ENCODE data around the gene RSAD1. TPM values are rescaled to one million over a fixed set of nuclear protein-coding genes. Genes with fewer than 3 reads are reported as not detected.
"Not testable (repeated sequence)": the region's sequence is repeated elsewhere in the genome, so short reads cannot be mapped to it uniquely, and the experiment has no call there.

RSAD1 gene
- total RNA-seq, 1 donor from 2014 or later, result 37.5 TPM

- no peaks in the 10 kb centered on the region for H3K27me3 Mint-ChIP-seq (ENCODE audit: unreplicated experiment)
- no peak overlapping the region for H3K27ac Mint-ChIP-seq (ENCODE audit: unreplicated experiment)
- TF ChIP-seq, protein P1, sequence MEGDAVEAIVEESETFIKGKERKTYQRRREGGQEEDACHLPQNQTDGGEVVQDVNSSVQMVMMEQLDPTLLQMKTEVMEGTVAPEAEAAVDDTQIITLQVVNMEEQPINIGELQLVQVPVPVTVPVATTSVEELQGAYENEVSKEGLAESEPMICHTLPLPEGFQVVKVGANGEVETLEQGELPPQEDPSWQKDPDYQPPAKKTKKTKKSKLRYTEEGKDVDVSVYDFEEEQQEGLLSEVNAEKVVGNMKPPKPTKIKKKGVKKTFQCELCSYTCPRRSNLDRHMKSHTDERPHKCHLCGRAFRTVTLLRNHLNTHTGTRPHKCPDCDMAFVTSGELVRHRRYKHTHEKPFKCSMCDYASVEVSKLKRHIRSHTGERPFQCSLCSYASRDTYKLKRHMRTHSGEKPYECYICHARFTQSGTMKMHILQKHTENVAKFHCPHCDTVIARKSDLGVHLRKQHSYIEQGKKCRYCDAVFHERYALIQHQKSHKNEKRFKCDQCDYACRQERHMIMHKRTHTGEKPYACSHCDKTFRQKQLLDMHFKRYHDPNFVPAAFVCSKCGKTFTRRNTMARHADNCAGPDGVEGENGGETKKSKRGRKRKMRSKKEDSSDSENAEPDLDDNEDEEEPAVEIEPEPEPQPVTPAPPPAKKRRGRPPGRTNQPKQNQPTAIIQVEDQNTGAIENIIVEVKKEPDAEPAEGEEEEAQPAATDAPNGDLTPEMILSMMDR (IDR thresholded peaks at IDR 0.05), result no peak
- no peaks in the 10 kb centered on the region for H3K4me1 Mint-ChIP-seq (ENCODE audit: unreplicated experiment)
- no peak for DNase-seq (ENCODE audit: extremely low spot score, unreplicated experiment)
- no peak overlapping the region for H3K4me3 Mint-ChIP-seq (ENCODE audit: unreplicated experiment)
- no peaks in the 10 kb centered on the region for H3K9me3 Mint-ChIP-seq (ENCODE audit: unreplicated experiment)
- H3K36me3 Mint-ChIP-seq (ENCODE audit: unreplicated experiment), result no peaks in the 10 kb centered on the region
These were observed 8.9 kb upstream of the RSAD1 start for GRCh38 chr17:50469671-50470305.

- Mint-ChIP-seq H3K4me3 (ENCODE audit: unreplicated experiment) (no peak overlapping the region), H3K27me3 (ENCODE audit: unreplicated experiment) (no peaks in the 10 kb centered on the region), H3K9me3 (ENCODE audit: unreplicated experiment) (no peaks in the 10 kb centered on the region), H3K36me3 (ENCODE audit: unreplicated experiment) (no peaks in the 10 kb centered on the region), H3K27ac (ENCODE audit: unreplicated experiment) (no peak overlapping the region), H3K4me1 (ENCODE audit: unreplicated experiment) (no peaks in the 10 kb centered on the region)
- TF ChIP-seq, protein P1 (IDR thresholded peaks at IDR 0.05), result no peak
- no peak for DNase-seq (ENCODE audit: extremely low spot score, unreplicated experiment)
These were observed 8.2 kb upstream of the RSAD1 start for GRCh38 chr17:50470426-50470825.

DNA sequence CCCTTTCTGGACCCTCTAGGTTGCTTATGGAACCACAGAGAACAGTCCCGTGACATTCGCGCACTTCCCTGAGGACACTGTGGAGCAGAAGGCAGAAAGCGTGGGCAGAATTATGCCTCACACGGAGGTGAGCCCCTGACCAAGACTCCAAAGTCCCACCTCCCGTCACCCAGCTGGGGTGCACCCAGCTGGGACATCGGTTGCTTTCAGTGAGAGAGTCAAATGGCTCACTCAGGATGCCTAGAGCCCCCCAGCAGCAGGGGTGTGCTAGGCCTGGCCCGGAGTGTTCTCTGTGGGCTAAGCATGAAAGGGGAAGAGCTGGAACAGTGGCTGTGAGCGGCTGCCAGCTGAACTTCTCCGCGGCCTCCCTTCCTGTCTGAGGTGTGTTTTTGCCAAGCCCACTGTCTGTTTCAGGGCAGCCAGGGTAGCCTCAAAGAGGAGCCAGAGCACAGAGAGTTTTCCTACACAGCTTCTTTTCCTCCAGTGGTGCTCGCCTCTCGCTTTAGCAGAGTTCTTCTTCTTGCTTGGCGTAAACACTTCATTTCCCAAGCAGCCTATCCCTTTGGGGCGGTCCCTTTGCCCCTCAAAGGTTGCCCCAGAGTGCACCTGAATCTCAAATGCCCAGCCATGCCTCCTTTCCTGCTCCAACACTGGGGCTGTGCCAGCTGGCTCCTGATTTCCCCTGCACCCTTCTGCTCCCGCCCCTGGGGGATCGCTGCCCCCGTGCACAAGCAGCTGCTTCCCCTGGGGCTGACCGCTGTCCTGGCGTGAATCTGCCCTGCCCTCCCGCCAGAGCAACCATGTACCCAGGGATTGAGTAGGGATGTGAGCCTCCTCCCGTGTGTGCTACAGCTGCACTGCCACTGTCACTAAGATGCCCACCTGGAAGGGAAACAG, 7.4 kb upstream of the RSAD1 start:
- Mint-ChIP-seq H3K36me3 (ENCODE audit: unreplicated experiment) (no peaks in the 10 kb centered on the region), H3K27ac (ENCODE audit: unreplicated experiment) (no peak overlapping the region), H3K4me3 (ENCODE audit: unreplicated experiment) (no peak overlapping the region), H3K9me3 (ENCODE audit: unreplicated experiment) (no peaks in the 10 kb centered on the region), H3K27me3 (ENCODE audit: unreplicated experiment) (no peaks in the 10 kb centered on the region), H3K4me1 (ENCODE audit: unreplicated experiment) (no peaks in the 10 kb centered on the region)
- TF ChIP-seq, protein P1 (IDR thresholded peaks at IDR 0.05), result no peak
- no peak for DNase-seq (ENCODE audit: extremely low spot score, unreplicated experiment)

DNA sequence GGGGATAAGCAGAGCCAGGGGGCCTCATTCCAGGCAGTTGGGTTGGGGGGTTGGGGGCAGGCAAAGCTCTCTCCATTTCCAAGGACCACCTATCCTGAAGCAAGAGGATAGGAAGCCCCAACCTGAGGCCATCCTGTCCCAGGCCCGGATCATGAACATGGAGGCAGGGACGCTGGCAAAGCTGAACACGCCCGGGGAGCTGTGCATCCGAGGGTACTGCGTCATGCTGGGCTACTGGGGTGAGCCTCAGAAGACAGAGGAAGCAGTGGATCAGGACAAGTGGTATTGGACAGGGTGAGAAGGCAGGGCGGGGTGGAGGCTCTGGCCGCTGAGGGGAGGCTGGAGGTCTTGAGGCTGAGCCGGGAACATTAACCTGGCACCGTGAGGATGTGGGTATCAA, 6.4 kb upstream of the RSAD1 start:
- Mint-ChIP-seq H3K4me1 (ENCODE audit: unreplicated experiment) (no peaks in the 10 kb centered on the region), H3K4me3 (ENCODE audit: unreplicated experiment) (no peak overlapping the region), H3K27ac (ENCODE audit: unreplicated experiment) (no peak overlapping the region), H3K9me3 (ENCODE audit: unreplicated experiment) (no peaks in the 10 kb centered on the region), H3K36me3 (ENCODE audit: unreplicated experiment) (no peaks in the 10 kb centered on the region), H3K27me3 (ENCODE audit: unreplicated experiment) (no peaks in the 10 kb centered on the region)
- no peak for DNase-seq (ENCODE audit: extremely low spot score, unreplicated experiment)
- TF ChIP-seq, protein P1 (IDR thresholded peaks at IDR 0.05), result no peak

DNA sequence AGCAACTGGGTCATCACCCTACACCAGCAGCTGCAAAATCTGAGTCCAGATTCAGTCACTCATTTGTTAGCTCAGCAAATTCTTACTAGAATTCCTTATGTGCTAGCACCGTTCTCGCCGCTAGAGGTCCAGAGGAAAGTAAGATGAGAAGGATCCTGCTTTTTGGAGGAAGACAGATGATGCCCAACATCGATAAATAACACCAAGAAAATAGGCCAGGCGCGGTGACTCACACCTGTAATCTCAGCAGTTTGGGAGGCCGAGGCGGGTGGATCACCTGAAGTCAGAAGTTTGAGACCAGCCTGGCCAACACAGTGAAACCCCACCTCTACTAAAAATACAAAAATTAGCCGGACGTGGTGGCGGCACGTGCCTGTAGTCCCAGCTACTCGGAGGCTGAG, 5.9 kb upstream of the RSAD1 start:
- not testable (repeated sequence) for H3K4me1 Mint-ChIP-seq (ENCODE audit: unreplicated experiment); DNase-seq (ENCODE audit: extremely low spot score, unreplicated experiment); H3K27me3 Mint-ChIP-seq (ENCODE audit: unreplicated experiment); H3K36me3 Mint-ChIP-seq (ENCODE audit: unreplicated experiment); H3K9me3 Mint-ChIP-seq (ENCODE audit: unreplicated experiment); H3K27ac Mint-ChIP-seq (ENCODE audit: unreplicated experiment); H3K4me3 Mint-ChIP-seq (ENCODE audit: unreplicated experiment)
- TF ChIP-seq, protein P1 (IDR thresholded peaks at IDR 0.05), result peak; percentile 34
